Panc1 (cell line): Measurements from ENCODE around the gene HAT1. TPM values are rescaled to one million over a fixed set of nuclear protein-coding genes. Genes with fewer than 3 reads are reported as not detected.

ENCODE experiments used
- ATAC-seq: fragments of 200-7000 bp; cut with Tn5 transposase; 2 replicates; pipeline ENCODE4 v1.9.1; 2020; ENCODE audit warnings: mild to moderate bottlenecking, moderate library complexity
- BruUV-seq: library from RNA; stranded (reverse); fragments of 400-500 nt; replicated peaks from 2 replicates; lab custom pipeline; 2021; lab: Mats Ljungman, UMichigan
- CTCF ChIA-PET: fragments of 300-600 bp; sonication (Branson Sonifier 250); formaldehyde crosslinking; loops from one replicate; lab custom pipeline; 2022; ENCODE audit warnings: antibody characterized with exemption; lab: Charles Lee
- POLR2A ChIA-PET: fragments of 300-600 bp; sonication (Branson Sonifier 250); formaldehyde crosslinking; loops from one replicate; lab custom pipeline; 2022; ENCODE audit warnings: antibody characterized with exemption; lab: Charles Lee
- DNase-seq: peaks from one replicate; pipeline ENCODE4 v3.0.0-alpha.2; 2010; ENCODE audit warnings: low read depth, low spot score
- H3K27ac ChIP-seq: 2 replicates; pipeline ENCODE4 v1.5.1; 2011; ENCODE audit warnings: mild to moderate bottlenecking, low read length, inconsistent platforms
- H3K27me3 ChIP-seq: fragments of 200-500 bp; sonication (Bioruptor generic); 2 replicates; pipeline ENCODE4 v1.6.0; 2014; ENCODE audit warnings: low read length, inconsistent platforms; ENCODE audit not compliant: control insufficient read depth, insufficient read depth
- H3K36me3 ChIP-seq: fragments of 200-500 bp; sonication (Bioruptor generic); 2 replicates; pipeline ENCODE4 v1.5.1; 2014; ENCODE audit warnings: inconsistent platforms, mild to moderate bottlenecking, low read length, moderate library complexity; ENCODE audit not compliant: control insufficient read depth, insufficient read depth
- H3K4me1 ChIP-seq: 2 replicates; pipeline ENCODE4 v1.5.1; 2011; ENCODE audit warnings: inconsistent platforms, mild to moderate bottlenecking, low read length, moderate library complexity; ENCODE audit not compliant: control insufficient read depth, insufficient read depth
- H3K4me3 ChIP-seq, 2 experiments: 2 replicates each; pipeline ENCODE4 v1.5.1; 2011 to 2012; ENCODE audit warnings: low read depth in 2 of 2, low read length in 2 of 2, mild to moderate bottlenecking in 2 of 2, inconsistent platforms in 1 of 2, moderate library complexity in 1 of 2
- H3K9me3 ChIP-seq: fragments of 200-500 bp; sonication (Bioruptor generic); 2 replicates; pipeline ENCODE4 v1.5.1; 2014; ENCODE audit warnings: low read depth, mild to moderate bottlenecking, inconsistent platforms, low read length, moderate library complexity; ENCODE audit not compliant: control insufficient read depth, insufficient read depth
- POLR2AphosphoS5 ChIP-seq: IDR thresholded peaks from 2 replicates; pipeline ENCODE4 v1.6.1; 2012; ENCODE audit warnings: mild to moderate bottlenecking, low read depth, low read length, moderate library complexity
- REST ChIP-seq, 2 experiments: IDR thresholded peaks; 2 replicates each; pipeline ENCODE4 v1.6.1; 2011 to 2012; ENCODE audit warnings: low read depth in 2 of 2, control low read depth in 1 of 2, low read length in 1 of 2, mild to moderate bottlenecking in 1 of 2, moderate library complexity in 1 of 2; ENCODE audit not compliant: insufficient read depth in 1 of 2
- SIN3A ChIP-seq: IDR thresholded peaks from 2 replicates; pipeline ENCODE4 v1.6.1; 2012; ENCODE audit warnings: low read depth, mild to moderate bottlenecking, low read length, moderate library complexity, borderline replicate concordance; ENCODE audit not compliant: insufficient read depth
- TCF7L2 ChIP-seq: IDR thresholded peaks from 2 replicates; pipeline ENCODE4 v1.6.1; 2011; ENCODE audit warnings: mild to moderate bottlenecking, low read depth, low read length, inconsistent platforms
- in situ Hi-C: cut with HindIII; loops from 2 replicates; pipeline ENCODE4 v1.10.0; 2016; ENCODE audit warnings: low sequenced_read_pairs, low pct_unique_long_range_greater_than_20kb
- intact Hi-C: fragments of 100-400 bp; cut with micrococcal nuclease; formaldehyde crosslinking; loops from one replicate; pipeline ENCODE4 v1.10.0; 2022; ENCODE audit not compliant: unreplicated experiment
- total RNA-seq: library from RNA; stranded (reverse); gene quantifications from one replicate; pipeline ENCODE4 v1.2.1, GENCODE V29; 2021; ENCODE audit not compliant: unreplicated experiment
- TF ChIP-seq, protein P1 (sequence below): fragments of 450-650 bp; IDR thresholded peaks from 2 replicates; pipeline ENCODE4 v1.5.1; 2017; ENCODE audit warnings: mild to moderate bottlenecking

The HAT1 gene
- total RNA-seq, 1 experiment from 2014 or later: 74.7 TPM

- ATAC-seq: no peak
- Histone ChIP-seq H3K27me3 (no peaks in the 10 kb centered on the region), H3K36me3 (no peaks in the 10 kb centered on the region), H3K4me3 (no peak overlapping the region), H3K4me1 (no peaks in the 10 kb centered on the region; the same call in 1 of the 2 replicates), H3K9me3 (no peaks in the 10 kb centered on the region), H3K27ac (no peak overlapping the region)
- no peak for DNase-seq
- no peak for TF ChIP-seq SIN3A
- TF ChIP-seq TCF7L2: no peak
- TF ChIP-seq, protein P1, sequence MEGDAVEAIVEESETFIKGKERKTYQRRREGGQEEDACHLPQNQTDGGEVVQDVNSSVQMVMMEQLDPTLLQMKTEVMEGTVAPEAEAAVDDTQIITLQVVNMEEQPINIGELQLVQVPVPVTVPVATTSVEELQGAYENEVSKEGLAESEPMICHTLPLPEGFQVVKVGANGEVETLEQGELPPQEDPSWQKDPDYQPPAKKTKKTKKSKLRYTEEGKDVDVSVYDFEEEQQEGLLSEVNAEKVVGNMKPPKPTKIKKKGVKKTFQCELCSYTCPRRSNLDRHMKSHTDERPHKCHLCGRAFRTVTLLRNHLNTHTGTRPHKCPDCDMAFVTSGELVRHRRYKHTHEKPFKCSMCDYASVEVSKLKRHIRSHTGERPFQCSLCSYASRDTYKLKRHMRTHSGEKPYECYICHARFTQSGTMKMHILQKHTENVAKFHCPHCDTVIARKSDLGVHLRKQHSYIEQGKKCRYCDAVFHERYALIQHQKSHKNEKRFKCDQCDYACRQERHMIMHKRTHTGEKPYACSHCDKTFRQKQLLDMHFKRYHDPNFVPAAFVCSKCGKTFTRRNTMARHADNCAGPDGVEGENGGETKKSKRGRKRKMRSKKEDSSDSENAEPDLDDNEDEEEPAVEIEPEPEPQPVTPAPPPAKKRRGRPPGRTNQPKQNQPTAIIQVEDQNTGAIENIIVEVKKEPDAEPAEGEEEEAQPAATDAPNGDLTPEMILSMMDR: no peak
- TF ChIP-seq POLR2AphosphoS5: no peak
- no peak for TF ChIP-seq REST (IDR thresholded peaks at IDR 0.05; ENCODE audit: insufficient read depth in 1 of 2, low read depth in 2 of 2, low read length in 1 of 2)
- BruUV-seq: no TSS peak
- POLR2A ChIA-PET: interaction anchor here (0.6 to 0.8 kb wide), 3 partner anchors 74 to 95 kb away, joined by 6 to 7 read pairs (median 6); no protein-coding TSS in a partner anchor
- intact Hi-C loops (no loop called here), in situ Hi-C loops (no loop called here)
- CTCF ChIA-PET: no interaction called here
These were observed 90.6 kb downstream of the HAT1 start for GRCh38 chr2:172012677-172013391.

- Histone ChIP-seq H3K4me1 (no peaks in the 10 kb centered on the region; the same call in 1 of the 2 replicates), H3K4me3 (no peak overlapping the region), H3K27ac (no peak overlapping the region), H3K27me3 (no peaks in the 10 kb centered on the region), H3K36me3 (no peaks in the 10 kb centered on the region), H3K9me3 (no peaks in the 10 kb centered on the region)
- ChIA-PET CTCF (no interaction called here), POLR2A (interaction anchor here (0.6 to 0.7 kb wide), 2 partner anchors 92 to 94 kb away, joined by 6 to 7 read pairs; no protein-coding TSS in a partner anchor)
- TF ChIP-seq, protein P1: no peak
- TF ChIP-seq SIN3A (no peak), POLR2AphosphoS5 (no peak), REST (IDR thresholded peaks at IDR 0.05; ENCODE audit: insufficient read depth in 1 of 2, low read depth in 2 of 2, low read length in 1 of 2) (no peak), TCF7L2 (no peak)
- in situ Hi-C loops: no loop called here
- intact Hi-C loops: no loop called here
- no TSS peak for BruUV-seq
- ATAC-seq: no peak
- no peak for DNase-seq
These were observed 91.1 kb downstream of the HAT1 start for GRCh38 chr2:172013396-172013795.
